AG04450 (cell line): ENCODE data around the gene FGG. TPM values are rescaled to one million over a fixed set of nuclear protein-coding genes. Genes with fewer than 3 reads are reported as not detected.

Source experiments
- CTCF ChIA-PET: fragments of 300-600, 350-600 bp; formaldehyde crosslinking; extraction: SDS; loops from one replicate; lab custom pipeline; 2022; ENCODE audit warnings: antibody characterized with exemption, inconsistent platforms; lab: Charles Lee
- POLR2A ChIA-PET: fragments of 350-600 bp; formaldehyde crosslinking; extraction: SDS; loops from one replicate; lab custom pipeline; 2021; ENCODE audit warnings: antibody characterized with exemption, inconsistent platforms; lab: Yijun Ruan, JAX
- DNase-seq: peaks from one replicate; pipeline ENCODE4 v3.0.0-alpha.2; 2011; ENCODE audit warnings: low read depth, low spot score
- H3K27ac ChIP-seq: one replicate; pipeline ENCODE4 v1.5.1; 2012; ENCODE audit warnings: low read depth, low read length, control low read depth
- H3K27me3 ChIP-seq: one replicate; pipeline ENCODE4 v1.6.0; 2012; ENCODE audit warnings: low read length; ENCODE audit not compliant: control insufficient read depth, insufficient read depth
- H3K4me3 ChIP-seq: 2 replicates; pipeline ENCODE4 v1.5.1; 2011; ENCODE audit warnings: mild to moderate bottlenecking, low read depth, low read length, control low read depth
- H3K9me3 ChIP-seq: 2 replicates; pipeline ENCODE4 v1.5.1; 2012; ENCODE audit warnings: low read length; ENCODE audit not compliant: control insufficient read depth, insufficient read depth
- CTCF ChIP-seq: IDR thresholded peaks from 2 replicates; pipeline ENCODE4 v1.5.1; 2011; ENCODE audit warnings: low read depth, low read length, control low read depth, inconsistent platforms
- polyA plus RNA-seq: library from polyadenylated mRNA; depleted of rRNA; stranded (reverse); fragments of >200 nt; gene quantifications from 2 replicates; pipeline ENCODE4 v1.2.3, GENCODE V29; 2011

The FGG gene
- polyA plus RNA-seq, 1 experiment = 0.07 TPM

- ChIA-PET CTCF (interaction anchor here (1.1 to 1.3 kb wide), 2 partner anchors 24 to 40 kb away, joined by 3 to 4 read pairs; no protein-coding TSS in a partner anchor), POLR2A (no interaction called here)
- Histone ChIP-seq H3K27ac (no peak overlapping the region), H3K9me3 (no peaks in the 10 kb centered on the region), H3K27me3 (no peaks in the 10 kb centered on the region), H3K4me3 (no peak overlapping the region)
- DNase-seq = no peak
- no peak for TF ChIP-seq CTCF
These were observed 29.2 kb downstream of the FGG start for GRCh38 chr4:154583230-154583629.

- no peak for TF ChIP-seq CTCF
- no peaks in the 10 kb centered on the region for H3K9me3 ChIP-seq
- H3K27ac ChIP-seq = no peak overlapping the region
- no peak overlapping the region for H3K4me3 ChIP-seq
- H3K27me3 ChIP-seq = no peaks in the 10 kb centered on the region
- ChIA-PET POLR2A (no interaction called here), CTCF (interaction anchor here (1.3 kb wide), 1 partner anchor 41 kb away, joined by 4 read pairs; no protein-coding TSS in a partner anchor)
- no peak for DNase-seq
These were observed 29.7 kb downstream of the FGG start for GRCh38 chr4:154582723-154583122.

GRCh38 chr4:154579927-154580326, 32.5 kb downstream of the FGG start:
- ChIA-PET POLR2A (no interaction called here), CTCF (no interaction called here)
- no peaks in the 10 kb centered on the region for H3K27me3 ChIP-seq
- no peak for DNase-seq
- H3K9me3 ChIP-seq = no peaks in the 10 kb centered on the region
- H3K27ac ChIP-seq = no peak overlapping the region
- no peak for TF ChIP-seq CTCF
- no peak overlapping the region for H3K4me3 ChIP-seq

GRCh38 chr4:154578919-154579318, 33.5 kb downstream of the FGG start:
- ChIA-PET POLR2A (no interaction called here), CTCF (interaction anchor here (1.1 kb wide), 1 partner anchor 20 kb away, joined by 4 read pairs; no protein-coding TSS in a partner anchor)
- Histone ChIP-seq H3K27ac (no peak overlapping the region), H3K4me3 (no peak overlapping the region), H3K27me3 (no peaks in the 10 kb centered on the region), H3K9me3 (no peaks in the 10 kb centered on the region)
- TF ChIP-seq CTCF = no peak
- DNase-seq = no peak

GRCh38 chr4:154577324-154577723, 35.1 kb downstream of the FGG start:
- H3K27me3 ChIP-seq = no peaks in the 10 kb centered on the region
- H3K9me3 ChIP-seq = no peaks in the 10 kb centered on the region
- H3K4me3 ChIP-seq = no peak overlapping the region
- DNase-seq = no peak
- ChIA-PET CTCF (interaction anchor here (0.8 kb wide), 1 partner anchor 18 kb away, joined by 4 read pairs; no protein-coding TSS in a partner anchor), POLR2A (no interaction called here)
- H3K27ac ChIP-seq = no peak overlapping the region
- TF ChIP-seq CTCF = no peak
